ENCODE data around the gene PLD5. TPM values are rescaled to one million over a fixed set of nuclear protein-coding genes. Genes with fewer than 3 reads are reported as not detected.
A peak's percentile ranks its signal among the peaks of the same experiment; 100 is the strongest.

Gene PLD5
- total and polyA plus RNA-seq, 2 donors (not counting 3 experiments of a cell fraction or from before 2014, with no cell fraction given) = not detected

DNA sequence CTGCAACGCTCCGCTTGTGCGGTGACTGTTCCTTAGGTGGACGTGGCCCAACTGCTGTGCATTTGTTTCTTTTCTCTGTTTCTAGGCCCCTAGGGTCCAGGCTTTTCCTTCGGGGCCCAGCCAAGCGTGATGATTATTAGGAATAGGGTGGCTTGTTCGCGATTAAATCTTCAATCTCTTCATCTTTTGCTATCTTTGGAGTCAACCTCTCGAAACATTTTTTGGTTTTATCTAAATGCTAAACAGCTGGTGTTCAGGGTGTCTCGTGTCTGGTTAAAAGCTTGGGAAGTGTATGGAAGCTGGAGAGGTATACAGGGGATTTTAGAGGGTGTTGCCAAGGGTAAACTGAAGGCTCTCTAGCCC lies 844 bp upstream of the PLD5 start:
- no peak for TF ChIP-seq POLR2A (IDR thresholded peaks at IDR 0.05; ENCODE audit: low read depth, low read length)
- TF ChIP-seq MYC (IDR thresholded peaks at IDR 0.05; ENCODE audit: low read depth, low read length) = no peak
- TF ChIP-seq, protein P1, sequence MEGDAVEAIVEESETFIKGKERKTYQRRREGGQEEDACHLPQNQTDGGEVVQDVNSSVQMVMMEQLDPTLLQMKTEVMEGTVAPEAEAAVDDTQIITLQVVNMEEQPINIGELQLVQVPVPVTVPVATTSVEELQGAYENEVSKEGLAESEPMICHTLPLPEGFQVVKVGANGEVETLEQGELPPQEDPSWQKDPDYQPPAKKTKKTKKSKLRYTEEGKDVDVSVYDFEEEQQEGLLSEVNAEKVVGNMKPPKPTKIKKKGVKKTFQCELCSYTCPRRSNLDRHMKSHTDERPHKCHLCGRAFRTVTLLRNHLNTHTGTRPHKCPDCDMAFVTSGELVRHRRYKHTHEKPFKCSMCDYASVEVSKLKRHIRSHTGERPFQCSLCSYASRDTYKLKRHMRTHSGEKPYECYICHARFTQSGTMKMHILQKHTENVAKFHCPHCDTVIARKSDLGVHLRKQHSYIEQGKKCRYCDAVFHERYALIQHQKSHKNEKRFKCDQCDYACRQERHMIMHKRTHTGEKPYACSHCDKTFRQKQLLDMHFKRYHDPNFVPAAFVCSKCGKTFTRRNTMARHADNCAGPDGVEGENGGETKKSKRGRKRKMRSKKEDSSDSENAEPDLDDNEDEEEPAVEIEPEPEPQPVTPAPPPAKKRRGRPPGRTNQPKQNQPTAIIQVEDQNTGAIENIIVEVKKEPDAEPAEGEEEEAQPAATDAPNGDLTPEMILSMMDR (IDR thresholded peaks at IDR 0.05; ENCODE audit: extremely low read depth in 1 of 2, insufficient read depth in 1 of 2, low read depth in 1 of 2, low read length in 2 of 2) = no peak
- TF ChIP-seq JUN (IDR thresholded peaks at IDR 0.05; ENCODE audit: borderline replicate concordance, insufficient read depth, insufficient read length, low read depth) = no peak
- TF ChIP-seq EZH2 (IDR thresholded peaks at IDR 0.05; ENCODE audit: borderline replicate concordance, low read depth, low read length, severe bottlenecking) = peak; percentile 26
- no peak for TF ChIP-seq FOS (IDR thresholded peaks at IDR 0.05; ENCODE audit: borderline replicate concordance, insufficient read depth, low read length)
- H3K9me3 ChIP-seq (replicated peaks; ENCODE audit: control insufficient read depth, insufficient read depth, low read length) = no peaks in the 10 kb centered on the region
- H3K4me2 ChIP-seq (ENCODE audit: insufficient read depth, low read length) = no peak overlapping the region
- intact Hi-C loops (cut with micrococcal nuclease) (no loop called here), dilution Hi-C loops (cut with MboI; ENCODE audit: extremely low pct_ligation_motif_present, low sequenced_read_pairs) (no loop called here)
- no peak for DNase-seq (ENCODE audit: low read depth, low spot score)
- H3K27me3 ChIP-seq (ENCODE audit: control insufficient read depth in 2 of 2, insufficient read depth in 2 of 2, low read length in 2 of 2) = peaks cover 27 to 29% of the 10 kb centered on the region in 2 experiments
- CTCF ChIA-PET = no interaction called here
- no peaks in the 10 kb centered on the region for H3K4me1 ChIP-seq (ENCODE audit: control insufficient read depth, extremely low read depth, insufficient read depth, low read length)
- H2AFZ ChIP-seq (ENCODE audit: low read depth, low read length) = no peak overlapping the region
- H3K79me2 ChIP-seq (ENCODE audit: control insufficient read depth, insufficient read depth, low read length) = no peaks in the 10 kb centered on the region
- no peak for FAIRE-seq
- H4K20me1 ChIP-seq (replicated peaks; ENCODE audit: control insufficient read depth, extremely low read depth, insufficient read depth, low read length) = no peaks in the 10 kb centered on the region
- H3K4me3 ChIP-seq (replicated peaks in 1 of 3; ENCODE audit: insufficient read depth in 1 of 3, low read depth in 1 of 3, low read length in 3 of 3) = no peak overlapping the region
- no peaks in the 10 kb centered on the region for H3K36me3 ChIP-seq (ENCODE audit: control insufficient read depth in 2 of 2, extremely low read depth in 1 of 2, insufficient read depth in 2 of 2, low read length in 2 of 2)
- H3K27ac ChIP-seq (ENCODE audit: insufficient read depth, low read depth, low read length) = no peak overlapping the region
- H3K9me1 ChIP-seq (replicated peaks; ENCODE audit: control insufficient read depth, extremely low read depth, insufficient read depth, low read length) = no peaks in the 10 kb centered on the region
- BruUV-seq (replicated peaks) = no TSS peak
- no peak overlapping the region for H3K9ac ChIP-seq (replicated peaks; ENCODE audit: extremely low read depth, insufficient read depth, low read length)
- POLR2A ChIA-PET = no interaction called here

All from endothelial cell of umbilical vein (primary cell).